NCI-H2107 (cell line): ENCODE measurements around the gene ZNF44.
A peak's percentile ranks its signal among the peaks of the same experiment; 100 is the strongest.
"Not testable (repeated sequence)": the region's sequence is repeated elsewhere in the genome, so short reads cannot be mapped to it uniquely, and the experiment has no call there.

Experiments used
- DNase-seq: peaks from one replicate; lab custom pipeline; 2025; lab: John Stamatoyannopoulos, UW

Gene ZNF44

GRCh38 chr19:12294249-12295158, at the start of gene ZNF44:
TSS of gene ZNF44 (minus strand) at chr19:12294883. CDS start at chr19:12294694, 189 bp downstream.
- no peak for DNase-seq

DNA sequence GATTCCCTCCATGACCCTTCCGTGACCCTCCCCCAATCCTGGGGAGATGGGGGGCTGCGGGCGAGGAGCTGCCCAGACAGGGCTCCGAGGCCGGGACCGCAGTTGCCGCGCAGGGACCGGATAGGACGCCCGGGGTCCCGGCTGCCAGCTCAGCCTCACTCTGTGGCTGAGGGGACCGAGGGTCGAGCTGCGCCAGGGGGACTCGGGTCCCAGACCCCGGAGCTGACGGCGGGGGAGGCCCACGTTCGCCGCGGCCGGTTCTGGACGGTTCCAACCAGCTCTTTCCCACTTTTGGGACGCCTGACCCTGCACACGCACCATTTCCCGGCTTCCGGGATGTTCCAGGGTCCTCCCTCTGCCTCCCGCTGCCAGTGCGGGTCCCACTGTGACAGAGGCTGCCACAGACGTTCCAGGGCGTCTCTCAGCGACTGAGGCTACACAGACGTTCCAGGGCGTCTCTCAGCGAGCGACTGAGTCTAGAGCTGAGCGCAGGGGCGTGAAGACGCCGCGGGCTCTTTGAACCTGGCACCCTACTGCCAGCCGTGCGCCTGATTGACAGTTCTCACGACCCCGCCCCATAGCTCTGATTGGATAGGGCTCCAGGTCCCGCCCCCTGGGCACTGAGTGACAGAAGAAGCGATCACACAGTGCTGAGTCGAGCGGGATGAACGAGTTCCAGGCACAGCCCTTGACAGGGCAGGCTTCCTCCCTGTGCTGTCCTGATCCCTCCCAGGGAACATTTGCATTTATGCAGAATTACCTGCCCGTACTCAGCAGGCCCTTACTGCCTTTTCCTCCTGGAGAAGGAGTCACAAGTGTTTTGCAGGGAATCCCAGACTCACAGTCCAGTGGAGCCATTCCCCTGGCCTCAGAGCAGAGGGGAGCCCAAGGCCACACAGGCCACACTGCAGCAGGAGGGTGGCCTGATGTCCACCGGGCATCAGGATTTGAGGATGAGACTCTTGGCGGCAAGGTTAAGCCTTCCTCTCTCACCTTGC, 38.8 kb upstream of the ZNF44 start, which contains the start of gene ZNF563:
Gene ZNF563 (minus strand): TSS at position 472 of the 998 bp plus-strand sequence. CDS start 151 bp downstream, at position 321.
- peak; percentile 6 for DNase-seq

- no peak for DNase-seq
Observed at GRCh38 chr19:12331211-12331941, 36.7 kb upstream of the ZNF44 start.

DNA sequence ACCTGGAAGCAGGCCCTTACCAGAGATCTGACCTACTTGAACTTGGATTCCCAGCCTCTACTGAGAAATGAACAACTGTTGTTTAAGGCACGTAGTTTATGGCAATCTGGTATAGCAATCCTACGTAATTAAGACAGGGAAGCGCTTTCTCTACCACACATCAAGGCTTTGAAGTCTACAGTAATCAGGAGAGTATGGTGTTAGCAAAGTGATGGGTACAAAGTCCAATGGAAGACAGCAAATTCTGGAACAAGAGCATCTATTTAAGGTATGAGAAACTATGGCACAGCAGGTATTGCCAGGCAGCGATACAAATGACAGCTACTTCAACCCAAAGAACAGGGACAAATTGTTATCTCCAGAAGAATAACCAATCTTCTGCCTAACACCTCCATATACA, 35.7 kb upstream of the ZNF44 start:
- DNase-seq, result no peak

DNA sequence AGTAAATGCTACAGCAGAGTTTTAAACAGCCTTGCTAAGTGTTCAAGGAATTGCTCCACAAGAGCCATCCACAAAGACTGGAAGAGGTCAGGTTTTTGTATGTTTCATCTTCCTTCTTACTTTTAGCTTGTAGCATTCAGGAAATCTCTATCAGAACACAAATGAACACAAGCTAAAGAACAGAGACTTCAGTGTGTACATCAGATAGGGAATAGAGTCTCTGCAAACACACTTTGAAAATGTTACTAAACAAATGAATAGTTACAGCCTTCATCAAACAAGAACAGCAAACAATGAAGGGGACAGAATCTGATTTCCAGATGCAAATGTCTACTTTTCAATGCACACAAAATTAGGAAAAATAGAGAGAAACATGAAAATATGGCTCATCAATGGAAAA, 31.0 kb upstream of the ZNF44 start:
- no peak for DNase-seq

DNA sequence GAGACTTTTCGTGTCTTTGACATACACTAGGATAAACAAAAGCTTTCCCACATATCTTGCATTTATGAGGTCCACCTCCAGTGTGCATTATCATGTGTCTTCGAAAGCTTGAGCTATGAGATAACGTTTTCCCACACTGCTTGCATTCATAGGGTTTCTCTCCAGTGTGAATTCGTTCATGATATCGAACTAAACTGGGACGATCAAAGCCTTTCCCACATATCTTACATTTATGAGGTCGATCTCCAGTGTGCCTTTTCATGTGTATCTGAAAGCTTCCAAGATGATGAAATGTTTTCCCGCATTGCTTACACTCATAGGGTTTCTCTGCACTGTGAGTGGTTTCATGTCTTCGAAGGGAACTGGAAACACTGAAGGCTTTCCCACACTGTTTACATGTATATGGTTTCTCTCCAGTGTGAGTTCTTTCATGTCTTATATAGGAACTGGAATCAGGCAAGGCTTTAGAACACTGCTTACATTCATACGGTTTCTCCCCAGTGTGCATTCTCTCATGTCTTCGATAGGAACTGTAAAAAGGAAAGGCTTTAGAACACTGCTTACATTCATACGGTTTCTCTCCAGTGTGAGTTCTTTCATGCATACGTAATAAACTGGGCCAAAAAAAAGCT, 24.2 kb upstream of the ZNF44 start:
- DNase-seq, result no peak

DNA sequence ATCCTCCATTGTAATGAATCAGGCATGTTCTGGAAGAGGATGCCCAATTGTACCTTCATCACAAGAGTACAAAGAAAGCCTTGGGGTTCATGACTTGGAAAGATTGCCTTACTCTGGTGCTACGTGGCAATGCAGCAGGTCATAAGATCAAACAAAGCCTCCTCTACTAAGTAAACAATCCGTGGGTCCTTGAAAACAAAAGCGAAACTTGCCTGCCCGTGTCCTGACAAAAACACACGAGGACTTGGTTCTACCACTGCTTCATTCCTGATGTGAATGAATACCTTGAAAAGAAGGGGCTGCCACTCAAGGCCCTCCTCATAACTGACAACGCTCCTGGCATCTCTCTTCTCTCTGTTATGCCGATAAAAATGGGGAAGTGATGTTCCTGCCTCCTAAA, 19.9 kb upstream of the ZNF44 start:
- no peak for DNase-seq

DNA sequence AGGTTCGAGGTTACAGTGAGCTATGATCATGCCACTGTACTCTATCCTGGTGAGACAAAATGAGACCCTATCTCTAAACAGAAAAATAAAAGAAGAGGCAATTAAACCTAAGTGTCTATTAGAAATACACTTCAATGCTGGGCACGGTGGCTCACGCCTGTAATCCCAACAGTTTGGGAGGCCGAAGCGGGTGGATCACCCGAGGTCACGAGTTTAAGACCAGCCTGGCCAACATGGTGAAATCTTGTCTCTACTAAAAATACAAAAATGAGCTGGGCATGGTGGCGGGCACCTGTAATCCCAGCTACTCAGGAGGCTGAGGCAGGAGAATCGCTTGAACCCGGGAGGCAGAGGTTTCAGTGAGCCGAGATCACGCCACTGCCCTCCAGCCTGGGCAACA, 14.2 kb upstream of the ZNF44 start:
- not testable (repeated sequence) for DNase-seq

DNA sequence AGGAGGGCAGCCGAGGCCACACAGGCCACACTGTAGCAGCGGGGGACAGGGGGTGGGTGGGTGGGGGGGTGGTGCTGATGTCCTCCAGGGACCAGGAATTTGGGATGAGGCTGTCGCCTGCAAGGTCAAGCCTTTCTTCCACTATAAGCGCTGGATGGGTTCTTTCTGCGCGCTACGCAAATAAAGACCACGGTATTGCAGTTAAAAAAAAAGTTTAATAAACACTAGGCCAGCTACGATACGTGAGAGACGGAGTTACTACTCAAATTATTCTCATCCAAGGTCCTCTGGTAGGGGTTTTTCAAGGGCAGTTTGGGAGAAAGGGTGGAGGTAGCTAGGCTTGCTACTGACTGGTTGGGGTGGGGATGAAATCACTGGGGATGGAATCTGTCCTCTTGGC, 508 bp upstream of the ZNF44 start:
- DNase-seq, result no peak

DNA sequence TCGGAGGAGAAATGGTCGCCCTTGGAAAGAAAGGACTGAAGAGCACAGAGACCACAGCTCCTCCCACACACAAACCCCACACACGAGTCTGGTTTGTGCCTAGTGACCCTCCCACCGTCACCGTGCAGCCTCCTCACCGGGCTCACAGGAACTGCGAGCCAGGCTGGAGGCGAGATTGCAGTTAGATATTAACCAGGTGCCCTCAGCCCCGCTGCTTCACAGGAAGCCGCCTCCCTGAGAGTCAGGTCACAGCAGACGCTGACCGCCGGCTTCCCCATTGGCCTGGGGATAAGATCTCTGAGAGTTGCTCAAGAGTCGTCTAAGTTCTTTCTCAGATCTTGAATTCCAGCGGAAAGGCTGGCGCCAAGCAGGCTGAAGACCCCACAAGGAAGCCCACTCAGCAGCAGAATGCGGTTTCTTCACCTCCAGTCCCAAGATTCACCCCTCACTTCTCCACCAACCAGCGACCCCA, 870 bp downstream of the ZNF44 start:
- DNase-seq, result no peak

GRCh38 chr19:12289790-12290065, 5.0 kb downstream of the ZNF44 start:
- no peak for DNase-seq

GRCh38 chr19:12287958-12288500, 6.7 kb downstream of the ZNF44 start:
- no peak for DNase-seq

- no peak for DNase-seq
Observed at GRCh38 chr19:12284631-12285030, 10.1 kb downstream of the ZNF44 start.

GRCh38 chr19:12284226-12284625, 10.5 kb downstream of the ZNF44 start:
- no peak for DNase-seq

- DNase-seq, result no peak
Observed at GRCh38 chr19:12278713-12279112, 16.0 kb downstream of the ZNF44 start.

- no peak for DNase-seq
Observed at GRCh38 chr19:12272980-12273901, 21.4 kb downstream of the ZNF44 start.

DNA sequence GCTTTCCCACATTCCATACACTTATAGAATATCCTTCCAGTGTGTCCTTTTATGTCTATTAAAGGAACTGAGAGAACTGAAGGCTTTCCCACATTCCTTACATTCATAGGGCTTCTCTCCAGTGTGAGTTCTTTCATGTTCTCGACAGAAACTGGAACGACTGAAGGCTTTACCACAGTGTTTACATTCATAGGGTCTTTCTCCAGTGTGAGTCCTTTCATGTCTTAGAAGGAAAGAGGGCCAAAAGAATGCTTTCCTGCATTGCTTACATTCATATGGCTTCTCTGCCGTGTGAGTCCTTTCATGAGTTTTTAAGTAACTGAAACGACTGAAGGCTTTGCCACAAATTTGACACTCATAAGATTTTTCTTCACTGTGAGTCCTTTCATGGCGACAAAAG, 22.3 kb downstream of the ZNF44 start:
- no peak for DNase-seq

GRCh38 chr19:12270854-12271253, 23.8 kb downstream of the ZNF44 start:
- no peak for DNase-seq

DNA sequence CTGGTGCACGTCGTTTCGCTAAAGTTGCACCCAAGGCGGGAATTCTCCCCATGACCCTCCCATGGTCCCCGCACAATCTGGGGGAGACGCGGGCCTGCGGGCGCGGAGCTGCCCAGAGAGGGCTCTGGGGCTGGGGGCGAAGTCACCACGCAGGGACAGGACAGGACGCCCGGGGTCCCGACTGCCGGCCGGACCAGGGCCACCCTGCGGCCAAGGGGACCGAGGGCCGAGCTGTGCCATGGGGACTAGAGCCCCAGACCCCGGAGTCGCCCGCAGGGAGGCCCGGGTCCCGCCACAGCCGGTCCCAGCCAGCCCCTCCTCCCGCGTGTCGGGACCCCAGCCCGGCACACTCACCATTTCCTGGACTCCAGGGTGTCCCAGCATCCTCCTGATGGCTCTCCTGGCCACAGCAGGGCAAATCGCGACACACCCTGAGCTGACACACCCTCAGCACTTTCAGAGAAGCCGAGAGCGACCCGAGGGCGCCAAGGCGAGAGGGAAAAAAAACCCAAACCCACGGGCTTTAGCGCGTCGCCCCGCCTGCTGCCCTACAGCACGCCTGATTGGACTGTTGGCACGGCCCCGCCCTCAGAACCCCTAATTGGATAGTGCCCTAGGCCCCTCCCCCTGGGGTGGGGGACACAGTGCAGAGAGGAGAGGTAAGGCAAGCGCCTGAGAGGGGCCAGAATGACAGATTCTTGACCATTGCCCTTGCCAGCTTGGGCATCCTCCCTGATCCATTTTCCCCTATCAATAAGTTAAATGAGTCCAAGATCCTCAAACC, 28.6 kb downstream of the ZNF44 start:
- DNase-seq, result no peak
